Gastroesophageal sphincter (tissue), 4 donors: Measurements from ENCODE around the gene TULP1. TPM values are rescaled to one million over a fixed set of nuclear protein-coding genes. Genes with fewer than 3 reads are reported as not detected.

ENCODE experiments used
- ATAC-seq: fragments of 150-250 bp; one replicate; pipeline ENCODE4 v1.9.1; 2016; ENCODE audit warnings: mild to moderate bottlenecking, moderate library complexity
- H3K27ac ChIP-seq, 4 donors: fragments of 200-600 bp; sonication (generic) in 3 of 4; 1 replicate in 3 of 4; 2 replicates in 1 of 4; pipeline ENCODE4 v1.5.1; 2016 to 2019
- H3K27me3 ChIP-seq: fragments of 200-600 bp; sonication (generic); one replicate; pipeline ENCODE4 v1.5.1; 2019
- H3K36me3 ChIP-seq, 2 donors: fragments of 200-600 bp; sonication (generic); one replicate each; pipeline ENCODE4 v1.5.1; 2019; ENCODE audit warnings: control low read depth in 1 of 2
- H3K4me1 ChIP-seq, 3 donors: fragments of 200-600 bp; sonication (generic); 1 replicate in 2 of 3; 2 replicates in 1 of 3; pipeline ENCODE4 v1.5.1; 2016 to 2019; ENCODE audit warnings: control low read depth in 2 of 3
- H3K4me3 ChIP-seq, 2 donors: fragments of 200-600 bp; sonication (generic); one replicate each; pipeline ENCODE4 v1.5.1; 2019; ENCODE audit warnings: mild to moderate bottlenecking in 1 of 2, moderate library complexity in 1 of 2
- H3K9me3 ChIP-seq, 3 donors: fragments of 200-600 bp; sonication (generic); one replicate each; pipeline ENCODE4 v1.5.1; 2017 to 2019; ENCODE audit warnings: control low read depth in 2 of 3
- CTCF ChIP-seq, 4 experiments: fragments of 200-600 bp in 2 of 4; fragments of 450-650 bp in 2 of 4; sonication (generic) in 1 of 4; IDR thresholded peaks; one replicate each; pipeline ENCODE4 v1.5.1; 2017 to 2019; ENCODE audit warnings: antibody characterized with exemption in 4 of 4, mild to moderate bottlenecking in 2 of 4, moderate library complexity in 2 of 4
- EP300 ChIP-seq: sonication (generic); formaldehyde crosslinking; IDR thresholded peaks from one replicate; pipeline ENCODE4 v1.6.1; 2017; ENCODE audit warnings: antibody characterized with exemption, mild to moderate bottlenecking
- POLR2A ChIP-seq, 2 donors: fragments of 450-650 bp; IDR thresholded peaks; one replicate each; pipeline ENCODE4 v1.6.1; 2017; ENCODE audit warnings: antibody characterized with exemption in 2 of 2, mild to moderate bottlenecking in 2 of 2, moderate library complexity in 1 of 2
- POLR2AphosphoS5 ChIP-seq: sonication (generic); formaldehyde crosslinking; IDR thresholded peaks from one replicate; pipeline ENCODE4 v1.6.1; 2017; ENCODE audit warnings: antibody characterized with exemption
- WGBS, 2 donors: methylation state at CpG; one replicate each; pipeline ENCODE4 v1.1.5; 2018; ENCODE audit warnings: low coverage in 1 of 2; 5-methylcytosine and 5-hydroxymethylcytosine counted together
- total RNA-seq, 4 donors: library from RNA; depleted of rRNA; stranded (reverse); fragments of >200 nt; gene quantifications; one replicate each; pipeline ENCODE4 v1.1.0, GENCODE V29; 2016

Gene TULP1
- total RNA-seq, 4 donors from 2014 or later, result 0.89 TPM; not detected in 3

- Histone ChIP-seq H3K36me3 (peaks cover 0 to 42% of the 10 kb centered on the region in 2 donors), H3K27me3 (no peaks in the 10 kb centered on the region), H3K4me3 (no peak overlapping the region), H3K27ac (peak overlapping the region; percentile 90 to 100 (median 98)), H3K4me1 (peaks cover 5 to 92% (median 40%) of the 10 kb centered on the region in 3 donors), H3K9me3 (no peaks in the 10 kb centered on the region)
- no peak for ATAC-seq
- TF ChIP-seq CTCF (IDR thresholded peaks at IDR 0.05) (no peak), POLR2AphosphoS5 (no peak), POLR2A (IDR thresholded peaks at IDR 0.05) (no peak), EP300 (no peak)
- no CpG with 5 or more reads among the region's 7 CpGs for WGBS, 2 donors
Measured at GRCh38 chr6:35484921-35485392, 27.7 kb downstream of the TULP1 start.

- Histone ChIP-seq H3K4me3 (no peak overlapping the region), H3K27ac (peak overlapping the region in 3 of 4 donors; percentile 98 to 100 (median 99)), H3K4me1 (peaks cover 3 to 84% (median 33%) of the 10 kb centered on the region in 3 donors), H3K36me3 (peaks cover 0 to 51% of the 10 kb centered on the region in 2 donors), H3K9me3 (no peaks in the 10 kb centered on the region), H3K27me3 (no peaks in the 10 kb centered on the region)
- 84 to 85% methylated on average over 9 of the region's 13 CpGs for WGBS, 2 donors
- TF ChIP-seq POLR2AphosphoS5, result no peak
- no peak for TF ChIP-seq CTCF (IDR thresholded peaks at IDR 0.05)
- TF ChIP-seq POLR2A (IDR thresholded peaks at IDR 0.05), result no peak
- no peak for TF ChIP-seq EP300
- no peak for ATAC-seq
Measured at GRCh38 chr6:35483893-35484645, 28.6 kb downstream of the TULP1 start.

- Histone ChIP-seq H3K4me3 (no peak overlapping the region), H3K9me3 (no peaks in the 10 kb centered on the region), H3K36me3 (peaks cover 0 to 57% of the 10 kb centered on the region in 2 donors), H3K4me1 (peaks cover 3 to 78% (median 30%) of the 10 kb centered on the region in 3 donors), H3K27ac (peak overlapping the region in 3 of 4 donors; percentile 98 to 100 (median 99)), H3K27me3 (no peaks in the 10 kb centered on the region)
- no peak for ATAC-seq
- WGBS, 2 donors, result 63 to 84% methylated on average over 2 to 3 of the region's 3 CpGs
- TF ChIP-seq POLR2A (IDR thresholded peaks at IDR 0.05), result no peak
- TF ChIP-seq POLR2AphosphoS5, result no peak
- no peak for TF ChIP-seq CTCF (IDR thresholded peaks at IDR 0.05)
- TF ChIP-seq EP300, result no peak
Measured at GRCh38 chr6:35483490-35483889, 29.2 kb downstream of the TULP1 start.

GRCh38 chr6:35483062-35483461 lies 29.6 kb downstream of the TULP1 start:
- Histone ChIP-seq H3K27ac (peak overlapping the region in 3 of 4 donors; percentile 98 to 100 (median 99)), H3K9me3 (no peaks in the 10 kb centered on the region), H3K4me3 (no peak overlapping the region), H3K36me3 (peaks cover 0 to 61% of the 10 kb centered on the region in 2 donors), H3K4me1 (peaks cover 3 to 73% (median 26%) of the 10 kb centered on the region in 3 donors), H3K27me3 (no peaks in the 10 kb centered on the region)
- ATAC-seq, result no peak
- TF ChIP-seq EP300 (no peak), POLR2AphosphoS5 (no peak), CTCF (IDR thresholded peaks at IDR 0.05) (no peak), POLR2A (IDR thresholded peaks at IDR 0.05) (no peak)
- WGBS, 2 donors, result 100% methylated on average over 2 of the region's 4 CpGs; no CpG with 5 or more reads in 1 of the 2 donors
